Left ventricle myocardium inferior (tissue), 1 donor: ENCODE results near the gene BCAN. TPM values are rescaled to one million over a fixed set of nuclear protein-coding genes. Genes with fewer than 3 reads are reported as not detected.
A peak's percentile ranks its signal among the peaks of the same experiment; 100 is the strongest.

Experiments
- DNase-seq: peaks from one replicate; pipeline ENCODE4 v3.0.0-alpha.2; 2020
- H3K27ac ChIP-seq: fragments of 200-600 bp; replicated peaks from 2 replicates; pipeline ENCODE4 v1.8.0; 2021
- H3K27me3 ChIP-seq: fragments of 200-600 bp; 2 replicates; pipeline ENCODE4 v1.8.0; 2021; ENCODE audit warnings: low read depth
- H3K36me3 ChIP-seq: fragments of 200-600 bp; 2 replicates; pipeline ENCODE4 v1.8.0; 2021
- H3K4me1 ChIP-seq: fragments of 200-600 bp; 2 replicates; pipeline ENCODE4 v1.8.0; 2021
- H3K4me3 ChIP-seq: fragments of 200-600 bp; 2 replicates; pipeline ENCODE4 v1.8.0; 2021; ENCODE audit warnings: mild to moderate bottlenecking, moderate library complexity
- H3K9me3 ChIP-seq: fragments of 200-600 bp; replicated peaks from 2 replicates; pipeline ENCODE4 v1.8.0; 2021
- CTCF ChIP-seq: fragments of 200-600 bp; IDR thresholded peaks from 2 replicates; pipeline ENCODE4 v1.8.0; 2021; ENCODE audit warnings: antibody characterized with exemption, mild to moderate bottlenecking, borderline replicate concordance
- intact Hi-C: fragments of 100-400 bp; cut with micrococcal nuclease; formaldehyde crosslinking; loops from one replicate; pipeline ENCODE4 v1.11.0; 2022
- total RNA-seq: library from RNA; stranded (reverse); fragmentation: NEBNext Ultra II Directional; extraction: Animal tissue kit (Norgen Biotek cat#: 25700); gene quantifications from one replicate; pipeline ENCODE4 v1.2.1, GENCODE V29; 2021
- donor health status: DM: no; HTN: yes; CAD: no; lungs with severe emphysema.

Gene BCAN
- total RNA-seq, 1 donor from 2014 or later: 0.05 TPM

- Histone ChIP-seq H3K4me3 (no peak overlapping the region), H3K36me3 (no peaks in the 10 kb centered on the region), H3K4me1 (peaks cover 4% of the 10 kb centered on the region), H3K9me3 (no peaks in the 10 kb centered on the region), H3K27me3 (peaks cover 54% of the 10 kb centered on the region), H3K27ac (no peak overlapping the region)
- DNase-seq: no peak
- no peak for TF ChIP-seq CTCF
- intact Hi-C loops: no loop called here
These were observed 40.4 kb downstream of the BCAN start for GRCh38 chr1:156682166-156682890.

- intact Hi-C loops: no loop called here
- no peaks in the 10 kb centered on the region for H3K9me3 ChIP-seq
- no peak overlapping the region for H3K4me3 ChIP-seq
- no peaks in the 10 kb centered on the region for H3K36me3 ChIP-seq
- H3K27ac ChIP-seq: no peak overlapping the region
- no peak for TF ChIP-seq CTCF
- H3K27me3 ChIP-seq: peaks cover 73% of the 10 kb centered on the region
- no peak for DNase-seq
- peaks cover 2% of the 10 kb centered on the region for H3K4me1 ChIP-seq
These were observed 42.4 kb downstream of the BCAN start for GRCh38 chr1:156684227-156684782.

GRCh38 chr1:156689035-156689952, 47.4 kb downstream of the BCAN start:
- H3K4me1 ChIP-seq: peaks cover 19% of the 10 kb centered on the region
- H3K4me3 ChIP-seq: no peak overlapping the region
- peak; percentile 69 for DNase-seq
- H3K27me3 ChIP-seq: peaks cover 98% of the 10 kb centered on the region
- H3K9me3 ChIP-seq: no peaks in the 10 kb centered on the region
- H3K36me3 ChIP-seq: no peaks in the 10 kb centered on the region
- H3K27ac ChIP-seq: no peak overlapping the region
- intact Hi-C loops: loop anchor here (2.0 kb wide), 1 partner anchor 36 kb away; no protein-coding TSS in a partner anchor
- TF ChIP-seq CTCF: peak; percentile 93

- H3K27me3 ChIP-seq: peaks cover 98% of the 10 kb centered on the region
- H3K4me1 ChIP-seq: peaks cover 19% of the 10 kb centered on the region
- H3K9me3 ChIP-seq: no peaks in the 10 kb centered on the region
- intact Hi-C loops: loop anchor here (2.0 kb wide), 1 partner anchor 35 kb away; no protein-coding TSS in a partner anchor
- no peak for DNase-seq
- H3K27ac ChIP-seq: no peak overlapping the region
- no peak for TF ChIP-seq CTCF
- no peak overlapping the region for H3K4me3 ChIP-seq
- no peaks in the 10 kb centered on the region for H3K36me3 ChIP-seq
These were observed 48.2 kb downstream of the BCAN start for GRCh38 chr1:156689953-156690674.

- DNase-seq: no peak
- TF ChIP-seq CTCF: no peak
- Histone ChIP-seq H3K4me3 (no peak overlapping the region), H3K4me1 (peaks cover 19% of the 10 kb centered on the region), H3K27ac (no peak overlapping the region), H3K27me3 (peaks cover 96% of the 10 kb centered on the region), H3K9me3 (no peaks in the 10 kb centered on the region), H3K36me3 (no peaks in the 10 kb centered on the region)
- intact Hi-C loops: no loop called here
These were observed 48.7 kb downstream of the BCAN start for GRCh38 chr1:156690675-156691036.
